Fibroblast of lung (primary cell): ENCODE data around the gene PURB. TPM values are rescaled to one million over a fixed set of nuclear protein-coding genes. Genes with fewer than 3 reads are reported as not detected.

Experiments
- DNase-seq, 2 donors: peaks; one replicate each; pipeline versions ENCODE4 v3.0.0 to v3.0.0-alpha.2; 2010; ENCODE audit warnings: low read depth in 2 of 2
- H2AFZ ChIP-seq: 2 replicates; pipeline ENCODE4 v1.5.1; 2012; ENCODE audit warnings: low read length, control low read depth, inconsistent platforms
- H3K27ac ChIP-seq: 2 replicates; pipeline ENCODE4 v1.5.1; 2011; ENCODE audit warnings: low read length, control low read depth; ENCODE audit not compliant: insufficient read depth
- H3K27me3 ChIP-seq: 2 replicates; pipeline ENCODE4 v1.5.1; 2011; ENCODE audit warnings: mild to moderate bottlenecking, low read length; ENCODE audit not compliant: control insufficient read depth, insufficient read depth
- H3K36me3 ChIP-seq: 2 replicates; pipeline ENCODE4 v1.5.1; 2011; ENCODE audit warnings: low read length; ENCODE audit not compliant: control insufficient read depth, insufficient read depth
- H3K4me1 ChIP-seq: 2 replicates; pipeline ENCODE4 v1.5.1; 2011; ENCODE audit warnings: low read length; ENCODE audit not compliant: control insufficient read depth, insufficient read depth; ENCODE audit errors: extremely low read depth
- H3K4me2 ChIP-seq: 2 replicates; pipeline ENCODE4 v1.5.1; 2011; ENCODE audit warnings: low read length, control low read depth; ENCODE audit not compliant: insufficient read depth; ENCODE audit errors: extremely low read depth
- H3K4me3 ChIP-seq, 4 experiments: fragments of 200-600 bp in 1 of 4; sonication (generic) in 1 of 4; replicated peaks in 1 of 4; 2 replicates each; pipeline ENCODE4 v1.5.1; 2011 to 2016; ENCODE audit warnings: low read length in 4 of 4, low read depth in 3 of 4, mild to moderate bottlenecking in 3 of 4, control low read depth in 2 of 4, inconsistent platforms in 1 of 4, mixed read lengths in 1 of 4; ENCODE audit not compliant: insufficient read depth in 1 of 4; ENCODE audit errors: control extremely low read depth in 1 of 4
- H3K79me2 ChIP-seq: 2 replicates; pipeline ENCODE4 v1.5.1; 2012; ENCODE audit warnings: mild to moderate bottlenecking, low read length, inconsistent platforms; ENCODE audit not compliant: control insufficient read depth, insufficient read depth
- H3K9ac ChIP-seq: 2 replicates; pipeline ENCODE4 v1.5.1; 2011; ENCODE audit warnings: mild to moderate bottlenecking, low read length, control low read depth; ENCODE audit not compliant: insufficient read depth
- H3K9me3 ChIP-seq: 2 replicates; pipeline ENCODE4 v1.5.1; 2012; ENCODE audit warnings: low read depth, low read length; ENCODE audit not compliant: control insufficient read depth, insufficient read depth
- H4K20me1 ChIP-seq: 2 replicates; pipeline ENCODE4 v1.5.1; 2011; ENCODE audit warnings: low read length; ENCODE audit not compliant: control insufficient read depth, insufficient read depth; ENCODE audit errors: extremely low read depth
- EZH2 ChIP-seq: IDR thresholded peaks from 2 replicates; pipeline ENCODE4 v1.5.1; 2012; ENCODE audit warnings: low read length, control low read depth, mild to moderate bottlenecking; ENCODE audit errors: missing control alignments
- polyA plus RNA-seq, 2 donors: library from polyadenylated mRNA; depleted of rRNA in 1 of 2; stranded (reverse) in 1 of 2; unstranded in 1 of 2; fragments of >200 nt; gene quantifications; 2 replicates each; pipeline ENCODE4 v1.2.1, GENCODE V29; 2011 to 2012; ENCODE audit warnings: missing spikeins in 1 of 2
- total RNA-seq: library from RNA; depleted of rRNA; stranded (reverse); fragments of >200 nt; gene quantifications from 2 replicates; pipeline ENCODE4 v1.2.1, GENCODE V29; 2014
- TF ChIP-seq, protein P1 (sequence below), 2 donors: IDR thresholded peaks in 1 of 2; conservative IDR thresholded peaks in 1 of 2; 1 replicate in 1 of 2; 2 replicates in 1 of 2; pipeline ENCODE4 v1.5.1; 2011 to 2012; ENCODE audit warnings: low read length in 2 of 2, control low read depth in 1 of 2, inconsistent platforms in 1 of 2, low read depth in 1 of 2, mild to moderate bottlenecking in 1 of 2

The PURB gene
- total and polyA plus RNA-seq, 2 donors (not counting 1 experiment from before 2014, with no cell fraction given) = 11.0 to 15.2 TPM

DNA sequence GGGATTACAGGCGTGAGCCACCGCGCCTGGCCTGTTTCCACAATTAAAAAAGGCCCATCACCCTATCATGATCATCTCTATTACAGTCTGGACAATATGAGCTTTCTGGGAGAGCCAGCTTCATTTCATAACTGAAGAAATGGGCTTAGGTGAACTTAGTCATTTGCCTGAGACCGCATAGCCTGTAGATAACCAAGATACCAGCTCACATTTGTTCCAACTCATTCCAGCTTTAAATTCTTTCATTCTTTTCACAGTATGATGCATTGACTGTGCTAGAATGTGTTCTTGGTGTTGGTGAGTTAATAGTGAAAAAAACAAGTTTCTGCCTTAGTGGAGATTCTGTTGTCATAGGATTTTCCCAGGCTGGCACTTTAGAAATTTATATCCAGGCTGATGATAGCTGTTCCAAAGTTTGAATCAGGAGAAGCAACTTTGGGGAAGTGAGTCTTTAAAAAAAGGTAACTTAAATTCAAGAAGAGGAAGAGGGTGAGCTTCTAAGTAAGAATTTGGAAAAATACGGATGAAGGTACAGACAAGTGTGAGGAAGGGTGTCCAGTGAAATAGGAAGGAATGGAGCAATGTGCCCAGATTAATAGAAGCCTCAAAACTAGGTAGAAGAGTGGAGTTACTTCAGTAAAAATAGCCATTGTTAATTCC lies 35.3 kb downstream of the PURB start:
- H3K4me1 ChIP-seq = peaks cover 3% of the 10 kb centered on the region
- no peak overlapping the region for H3K4me3 ChIP-seq
- H2AFZ ChIP-seq = no peak overlapping the region
- no peaks in the 10 kb centered on the region for H3K9me3 ChIP-seq
- peaks cover 25% of the 10 kb centered on the region for H3K79me2 ChIP-seq
- no peak overlapping the region for H3K9ac ChIP-seq
- TF ChIP-seq, protein P1, sequence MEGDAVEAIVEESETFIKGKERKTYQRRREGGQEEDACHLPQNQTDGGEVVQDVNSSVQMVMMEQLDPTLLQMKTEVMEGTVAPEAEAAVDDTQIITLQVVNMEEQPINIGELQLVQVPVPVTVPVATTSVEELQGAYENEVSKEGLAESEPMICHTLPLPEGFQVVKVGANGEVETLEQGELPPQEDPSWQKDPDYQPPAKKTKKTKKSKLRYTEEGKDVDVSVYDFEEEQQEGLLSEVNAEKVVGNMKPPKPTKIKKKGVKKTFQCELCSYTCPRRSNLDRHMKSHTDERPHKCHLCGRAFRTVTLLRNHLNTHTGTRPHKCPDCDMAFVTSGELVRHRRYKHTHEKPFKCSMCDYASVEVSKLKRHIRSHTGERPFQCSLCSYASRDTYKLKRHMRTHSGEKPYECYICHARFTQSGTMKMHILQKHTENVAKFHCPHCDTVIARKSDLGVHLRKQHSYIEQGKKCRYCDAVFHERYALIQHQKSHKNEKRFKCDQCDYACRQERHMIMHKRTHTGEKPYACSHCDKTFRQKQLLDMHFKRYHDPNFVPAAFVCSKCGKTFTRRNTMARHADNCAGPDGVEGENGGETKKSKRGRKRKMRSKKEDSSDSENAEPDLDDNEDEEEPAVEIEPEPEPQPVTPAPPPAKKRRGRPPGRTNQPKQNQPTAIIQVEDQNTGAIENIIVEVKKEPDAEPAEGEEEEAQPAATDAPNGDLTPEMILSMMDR (conservative IDR thresholded peaks at IDR 0.05 in 1 of 2, IDR thresholded peaks at IDR 0.05 in 1 of 2; ENCODE audit: low read depth in 1 of 2, low read length in 2 of 2) = no peak
- TF ChIP-seq EZH2 = no peak
- H3K27me3 ChIP-seq = no peaks in the 10 kb centered on the region
- DNase-seq = peak in 1 of 2 donors; percentile 86
- H3K27ac ChIP-seq = no peak overlapping the region
- no peaks in the 10 kb centered on the region for H4K20me1 ChIP-seq
- H3K4me2 ChIP-seq = peak overlapping the region; percentile 36
- no peaks in the 10 kb centered on the region for H3K36me3 ChIP-seq

DNA sequence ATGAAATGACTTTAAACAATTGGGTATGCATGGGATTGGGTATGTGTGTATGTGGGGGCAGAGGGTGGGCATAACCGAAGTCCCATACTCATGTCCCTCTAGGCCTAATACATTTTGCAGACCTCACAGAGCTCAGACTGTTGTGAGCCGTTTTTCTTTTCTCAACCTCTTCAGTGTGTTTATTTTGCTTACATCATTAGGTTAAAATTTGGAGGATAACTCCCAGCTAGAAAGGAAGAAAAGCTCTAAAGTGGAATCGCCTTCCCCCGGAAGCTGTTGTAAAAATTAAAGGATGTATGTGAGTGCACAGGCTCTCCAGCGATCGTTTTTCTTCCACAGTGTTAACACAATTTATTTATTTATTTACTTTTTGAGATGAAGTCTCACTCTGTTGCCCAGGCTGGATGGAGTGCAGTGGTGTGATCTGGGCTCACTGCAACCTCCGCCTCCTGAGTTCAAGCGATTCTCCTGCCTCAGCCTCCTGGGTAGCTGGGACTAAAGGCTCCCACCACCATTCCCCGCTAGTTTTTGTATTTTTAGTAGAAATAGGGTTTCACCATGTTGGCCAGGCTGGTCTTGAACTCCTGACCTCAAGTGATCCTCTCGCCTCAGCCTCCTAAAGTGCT lies 36.0 kb downstream of the PURB start:
- Histone ChIP-seq H3K4me1 (peaks cover 3% of the 10 kb centered on the region), H3K9ac (no peak overlapping the region), H3K9me3 (no peaks in the 10 kb centered on the region), H3K27ac (no peak overlapping the region), H3K36me3 (no peaks in the 10 kb centered on the region), H3K4me3 (peak overlapping the region in 3 of 4 experiments; percentile 63 to 81 (median 79)), H3K27me3 (no peaks in the 10 kb centered on the region), H3K79me2 (peaks cover 31% of the 10 kb centered on the region), H2AFZ (no peak overlapping the region), H4K20me1 (no peaks in the 10 kb centered on the region), H3K4me2 (peak overlapping the region; percentile 78)
- no peak for TF ChIP-seq EZH2
- TF ChIP-seq, protein P1 (conservative IDR thresholded peaks at IDR 0.05 in 1 of 2, IDR thresholded peaks at IDR 0.05 in 1 of 2; ENCODE audit: low read depth in 1 of 2, low read length in 2 of 2) = no peak
- DNase-seq = peak in 1 of 2 donors; percentile 33

DNA sequence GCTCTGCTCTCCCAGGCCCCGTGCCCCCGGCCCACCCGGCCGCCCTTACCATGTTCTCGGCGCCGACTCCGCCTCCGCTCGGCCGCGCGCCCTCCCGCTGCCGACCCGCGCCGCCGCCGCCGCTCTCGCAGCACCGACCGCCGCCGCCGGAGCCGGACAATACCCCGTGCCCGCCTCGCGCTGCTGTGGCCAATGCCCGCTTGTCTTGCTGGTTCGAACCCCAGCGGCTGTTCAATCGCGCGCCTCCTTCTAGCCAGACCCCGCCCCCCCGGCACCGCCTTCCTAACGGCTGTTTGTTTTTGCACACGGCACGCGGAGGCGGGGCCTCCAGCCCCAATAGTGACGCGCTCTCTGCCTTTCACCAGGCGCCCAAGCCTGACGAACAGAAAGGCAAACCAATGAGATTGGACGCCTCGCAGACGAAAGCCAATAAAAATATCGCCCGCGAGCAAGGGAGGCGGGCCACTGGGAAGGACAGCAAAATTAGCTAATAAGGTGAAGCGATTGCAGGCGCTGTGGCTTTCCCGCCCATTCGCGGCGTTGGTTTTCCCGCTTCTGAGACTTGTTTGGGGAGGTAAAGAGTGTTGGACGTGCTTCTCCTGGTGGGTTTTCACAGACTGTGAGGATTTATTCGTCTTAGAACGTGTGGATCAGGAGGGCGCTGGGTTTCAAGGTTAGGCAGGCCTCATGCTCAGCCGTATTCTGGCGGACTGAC lies 37.3 kb downstream of the PURB start, which contains the start of gene H2AZ2:
H2AZ2 (minus strand) TSS at position 168 of the 715 bp plus-strand sequence; CDS start at position 52, 116 bp downstream.
- Histone ChIP-seq H3K79me2 (peaks cover 44% of the 10 kb centered on the region), H2AFZ (peak within 1 kb of the TSS; percentile 99), H3K27ac (peak within 1 kb of the TSS; percentile 96), H3K4me1 (peaks cover 3% of the 10 kb centered on the region), H3K36me3 (no peaks in the 10 kb centered on the region), H3K4me2 (peak within 1 kb of the TSS; percentile 96), H4K20me1 (no peaks in the 10 kb centered on the region), H3K27me3 (no peaks in the 10 kb centered on the region), H3K9ac (peak within 1 kb of the TSS; percentile 86), H3K4me3 (peak within 1 kb of the TSS; percentile 70 to 89 (median 82)), H3K9me3 (no peaks in the 10 kb centered on the region)
- DNase-seq = peak; percentile 100
- TF ChIP-seq EZH2 = no peak
- TF ChIP-seq, protein P1 (conservative IDR thresholded peaks at IDR 0.05 in 1 of 2, IDR thresholded peaks at IDR 0.05 in 1 of 2; ENCODE audit: low read depth in 1 of 2, low read length in 2 of 2) = no peak
